ENCODE results near the gene A2M.

- TF ChIP-seq, protein P1, sequence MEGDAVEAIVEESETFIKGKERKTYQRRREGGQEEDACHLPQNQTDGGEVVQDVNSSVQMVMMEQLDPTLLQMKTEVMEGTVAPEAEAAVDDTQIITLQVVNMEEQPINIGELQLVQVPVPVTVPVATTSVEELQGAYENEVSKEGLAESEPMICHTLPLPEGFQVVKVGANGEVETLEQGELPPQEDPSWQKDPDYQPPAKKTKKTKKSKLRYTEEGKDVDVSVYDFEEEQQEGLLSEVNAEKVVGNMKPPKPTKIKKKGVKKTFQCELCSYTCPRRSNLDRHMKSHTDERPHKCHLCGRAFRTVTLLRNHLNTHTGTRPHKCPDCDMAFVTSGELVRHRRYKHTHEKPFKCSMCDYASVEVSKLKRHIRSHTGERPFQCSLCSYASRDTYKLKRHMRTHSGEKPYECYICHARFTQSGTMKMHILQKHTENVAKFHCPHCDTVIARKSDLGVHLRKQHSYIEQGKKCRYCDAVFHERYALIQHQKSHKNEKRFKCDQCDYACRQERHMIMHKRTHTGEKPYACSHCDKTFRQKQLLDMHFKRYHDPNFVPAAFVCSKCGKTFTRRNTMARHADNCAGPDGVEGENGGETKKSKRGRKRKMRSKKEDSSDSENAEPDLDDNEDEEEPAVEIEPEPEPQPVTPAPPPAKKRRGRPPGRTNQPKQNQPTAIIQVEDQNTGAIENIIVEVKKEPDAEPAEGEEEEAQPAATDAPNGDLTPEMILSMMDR (IDR thresholded peaks at IDR 0.05) = no peak
- TF ChIP-seq EZH2 (IDR thresholded peaks at IDR 0.05; ENCODE audit: borderline replicate concordance, insufficient read depth, low read depth, low read length, poor library complexity, severe bottlenecking) = no peak
Observed at GRCh38 chr12:9101018-9101687, 14.6 kb downstream of the A2M start.
